Fibroblast of lung (primary cell): ENCODE data around the gene CCDC60. TPM values are rescaled to one million over a fixed set of nuclear protein-coding genes. Genes with fewer than 3 reads are reported as not detected.

ENCODE experiments used
- DNase-seq, 2 donors: peaks; one replicate each; pipeline versions ENCODE4 v3.0.0 to v3.0.0-alpha.2; 2010; ENCODE audit warnings: low read depth in 2 of 2
- H2AFZ ChIP-seq: 2 replicates; pipeline ENCODE4 v1.5.1; 2012; ENCODE audit warnings: low read length, control low read depth, inconsistent platforms
- H3K27ac ChIP-seq: 2 replicates; pipeline ENCODE4 v1.5.1; 2011; ENCODE audit warnings: low read length, control low read depth; ENCODE audit not compliant: insufficient read depth
- H3K27me3 ChIP-seq: 2 replicates; pipeline ENCODE4 v1.5.1; 2011; ENCODE audit warnings: mild to moderate bottlenecking, low read length; ENCODE audit not compliant: control insufficient read depth, insufficient read depth
- H3K36me3 ChIP-seq: 2 replicates; pipeline ENCODE4 v1.5.1; 2011; ENCODE audit warnings: low read length; ENCODE audit not compliant: control insufficient read depth, insufficient read depth
- H3K4me1 ChIP-seq: 2 replicates; pipeline ENCODE4 v1.5.1; 2011; ENCODE audit warnings: low read length; ENCODE audit not compliant: control insufficient read depth, insufficient read depth; ENCODE audit errors: extremely low read depth
- H3K4me2 ChIP-seq: 2 replicates; pipeline ENCODE4 v1.5.1; 2011; ENCODE audit warnings: low read length, control low read depth; ENCODE audit not compliant: insufficient read depth; ENCODE audit errors: extremely low read depth
- H3K4me3 ChIP-seq, 4 experiments: fragments of 200-600 bp in 1 of 4; sonication (generic) in 1 of 4; replicated peaks in 1 of 4; 2 replicates each; pipeline ENCODE4 v1.5.1; 2011 to 2016; ENCODE audit warnings: low read length in 4 of 4, low read depth in 3 of 4, mild to moderate bottlenecking in 3 of 4, control low read depth in 2 of 4, inconsistent platforms in 1 of 4, mixed read lengths in 1 of 4; ENCODE audit not compliant: insufficient read depth in 1 of 4; ENCODE audit errors: control extremely low read depth in 1 of 4
- H3K79me2 ChIP-seq: 2 replicates; pipeline ENCODE4 v1.5.1; 2012; ENCODE audit warnings: mild to moderate bottlenecking, low read length, inconsistent platforms; ENCODE audit not compliant: control insufficient read depth, insufficient read depth
- H3K9ac ChIP-seq: 2 replicates; pipeline ENCODE4 v1.5.1; 2011; ENCODE audit warnings: mild to moderate bottlenecking, low read length, control low read depth; ENCODE audit not compliant: insufficient read depth
- H3K9me3 ChIP-seq: 2 replicates; pipeline ENCODE4 v1.5.1; 2012; ENCODE audit warnings: low read depth, low read length; ENCODE audit not compliant: control insufficient read depth, insufficient read depth
- H4K20me1 ChIP-seq: 2 replicates; pipeline ENCODE4 v1.5.1; 2011; ENCODE audit warnings: low read length; ENCODE audit not compliant: control insufficient read depth, insufficient read depth; ENCODE audit errors: extremely low read depth
- CTCF ChIP-seq, 2 donors: IDR thresholded peaks in 1 of 2; conservative IDR thresholded peaks in 1 of 2; 1 replicate in 1 of 2; 2 replicates in 1 of 2; pipeline ENCODE4 v1.5.1; 2011 to 2012; ENCODE audit warnings: low read length in 2 of 2, control low read depth in 1 of 2, inconsistent platforms in 1 of 2, low read depth in 1 of 2, mild to moderate bottlenecking in 1 of 2
- EZH2 ChIP-seq: IDR thresholded peaks from 2 replicates; pipeline ENCODE4 v1.5.1; 2012; ENCODE audit warnings: low read length, control low read depth, mild to moderate bottlenecking; ENCODE audit errors: missing control alignments
- polyA plus RNA-seq, 2 donors: library from polyadenylated mRNA; depleted of rRNA in 1 of 2; stranded (reverse) in 1 of 2; unstranded in 1 of 2; fragments of >200 nt; gene quantifications; 2 replicates each; pipeline ENCODE4 v1.2.1, GENCODE V29; 2011 to 2012; ENCODE audit warnings: missing spikeins in 1 of 2
- total RNA-seq: library from RNA; depleted of rRNA; stranded (reverse); fragments of >200 nt; gene quantifications from 2 replicates; pipeline ENCODE4 v1.2.1, GENCODE V29; 2014

CCDC60 gene
- total and polyA plus RNA-seq, 2 donors (not counting 1 experiment from before 2014, with no cell fraction given), result not detected

GRCh38 chr12:119378903-119379302 is 44.4 kb downstream of the CCDC60 start:
- H3K27me3 ChIP-seq, result no peaks in the 10 kb centered on the region
- no peaks in the 10 kb centered on the region for H3K79me2 ChIP-seq
- no peaks in the 10 kb centered on the region for H3K9me3 ChIP-seq
- H3K36me3 ChIP-seq, result no peaks in the 10 kb centered on the region
- H3K9ac ChIP-seq, result no peak overlapping the region
- no peak overlapping the region for H3K4me2 ChIP-seq
- H3K4me1 ChIP-seq, result no peaks in the 10 kb centered on the region
- TF ChIP-seq EZH2 (no peak), CTCF (conservative IDR thresholded peaks at IDR 0.05 in 1 of 2, IDR thresholded peaks at IDR 0.05 in 1 of 2; ENCODE audit: low read depth in 1 of 2, low read length in 2 of 2) (no peak)
- no peaks in the 10 kb centered on the region for H4K20me1 ChIP-seq
- no peak overlapping the region for H3K4me3 ChIP-seq
- H3K27ac ChIP-seq, result no peak overlapping the region
- H2AFZ ChIP-seq, result no peak overlapping the region
- no peak for DNase-seq

- DNase-seq, result no peak
- TF ChIP-seq CTCF (conservative IDR thresholded peaks at IDR 0.05 in 1 of 2, IDR thresholded peaks at IDR 0.05 in 1 of 2; ENCODE audit: low read depth in 1 of 2, low read length in 2 of 2), result no peak
- no peak for TF ChIP-seq EZH2
- no peaks in the 10 kb centered on the region for H3K4me1 ChIP-seq
- no peaks in the 10 kb centered on the region for H3K79me2 ChIP-seq
- H3K36me3 ChIP-seq, result no peaks in the 10 kb centered on the region
- H3K27me3 ChIP-seq, result no peaks in the 10 kb centered on the region
- H3K4me2 ChIP-seq, result no peak overlapping the region
- H3K27ac ChIP-seq, result no peak overlapping the region
- no peak overlapping the region for H3K9ac ChIP-seq
- no peak overlapping the region for H3K4me3 ChIP-seq
- H4K20me1 ChIP-seq, result no peaks in the 10 kb centered on the region
- H3K9me3 ChIP-seq, result no peaks in the 10 kb centered on the region
- H2AFZ ChIP-seq, result no peak overlapping the region
Measured at GRCh38 chr12:119381471-119382235, 47.1 kb downstream of the CCDC60 start.

- H3K9me3 ChIP-seq, result no peaks in the 10 kb centered on the region
- no peak overlapping the region for H2AFZ ChIP-seq
- no peaks in the 10 kb centered on the region for H3K27me3 ChIP-seq
- DNase-seq, result no peak
- H4K20me1 ChIP-seq, result no peaks in the 10 kb centered on the region
- H3K4me3 ChIP-seq, result no peak overlapping the region
- no peak overlapping the region for H3K4me2 ChIP-seq
- H3K9ac ChIP-seq, result no peak overlapping the region
- no peaks in the 10 kb centered on the region for H3K4me1 ChIP-seq
- TF ChIP-seq EZH2, result no peak
- no peak for TF ChIP-seq CTCF (conservative IDR thresholded peaks at IDR 0.05 in 1 of 2, IDR thresholded peaks at IDR 0.05 in 1 of 2; ENCODE audit: low read depth in 1 of 2, low read length in 2 of 2)
- H3K36me3 ChIP-seq, result no peaks in the 10 kb centered on the region
- no peaks in the 10 kb centered on the region for H3K79me2 ChIP-seq
- no peak overlapping the region for H3K27ac ChIP-seq
Measured at GRCh38 chr12:119383206-119383605, 48.7 kb downstream of the CCDC60 start.
